SK-N-SH treated with all-trans-retinoic acid at 6 μM for 48 hours (cell line): ENCODE results near the gene MGAT3.

Source experiments
- ATAC-seq: fragments of 200-7000 bp; cut with Tn5 transposase; 3 replicates; pipeline ENCODE4 v1.9.1; 2020; ENCODE audit warnings: mild to moderate bottlenecking, moderate library complexity
- BACH2 ChIP-seq: fragments of 250-450 bp; sonication (Bioruptor Pico); IDR thresholded peaks from 2 replicates; pipeline ENCODE4 v1.9.0; 2021; ENCODE audit warnings: mild to moderate bottlenecking, borderline replicate concordance
- CSDC2 ChIP-seq: fragments of 250-450 bp; sonication (Bioruptor Pico); IDR thresholded peaks from 2 replicates; pipeline ENCODE4 v1.5.0; 2020; ENCODE audit warnings: mild to moderate bottlenecking, moderate library complexity
- CSRNP3 ChIP-seq: fragments of 250-450 bp; sonication (Bioruptor Pico); IDR thresholded peaks from 2 replicates; pipeline ENCODE4 v1.5.1; 2021; ENCODE audit warnings: mild to moderate bottlenecking, moderate library complexity
- ESRRG ChIP-seq: fragments of 250-450 bp; sonication (Bioruptor Pico); IDR thresholded peaks from 2 replicates; pipeline ENCODE4 v1.6.1; 2021; ENCODE audit warnings: mild to moderate bottlenecking
- GLIS3 ChIP-seq: fragments of 250-450 bp; sonication (Bioruptor Pico); IDR thresholded peaks from 2 replicates; pipeline ENCODE4 v1.5.0; 2020; ENCODE audit warnings: mild to moderate bottlenecking, moderate library complexity
- ISL1 ChIP-seq: fragments of 250-450 bp; sonication (Bioruptor Pico); IDR thresholded peaks from 2 replicates; pipeline ENCODE4 v2.1.2; 2022; ENCODE audit warnings: mild to moderate bottlenecking, moderate library complexity
- OSR1 ChIP-seq: fragments of 250-450 bp; sonication (Bioruptor Pico); IDR thresholded peaks from 2 replicates; pipeline ENCODE4 v1.8.0; 2022; ENCODE audit warnings: moderate library complexity, mild to moderate bottlenecking, inconsistent platforms
- PPARA ChIP-seq: fragments of 250-450 bp; sonication (Bioruptor Pico); IDR thresholded peaks from 2 replicates; pipeline ENCODE4 v1.5.0; 2020; ENCODE audit warnings: mild to moderate bottlenecking, borderline replicate concordance
- RARB ChIP-seq: fragments of 250-450 bp; sonication (Bioruptor Pico); IDR thresholded peaks from 2 replicates; pipeline ENCODE4 v1.8.0; 2021; ENCODE audit warnings: mild to moderate bottlenecking, moderate library complexity
- TCF4 ChIP-seq: fragments of 250-450 bp; sonication (Bioruptor Pico); IDR thresholded peaks from 2 replicates; pipeline ENCODE4 v1.8.0; 2021; ENCODE audit warnings: mild to moderate bottlenecking, moderate library complexity, borderline replicate concordance
- TOX ChIP-seq: fragments of 250-450 bp; sonication (Bioruptor Pico); IDR thresholded peaks from 2 replicates; pipeline ENCODE4 v1.8.0; 2021; ENCODE audit warnings: mild to moderate bottlenecking, moderate library complexity, borderline replicate concordance
- ZC3H10 ChIP-seq: fragments of 250-450 bp; sonication (Bioruptor Pico); IDR thresholded peaks from 2 replicates; pipeline ENCODE4 v1.5.1; 2021; ENCODE audit warnings: mild to moderate bottlenecking, moderate library complexity
- ZFP3 ChIP-seq: fragments of 250-450 bp; sonication (Bioruptor Pico); IDR thresholded peaks from 2 replicates; pipeline ENCODE4 v1.5.0; 2020; ENCODE audit warnings: mild to moderate bottlenecking, moderate library complexity
- ZFP30 ChIP-seq: fragments of 450-650 bp; formaldehyde crosslinking; IDR thresholded peaks from 2 replicates; pipeline ENCODE4 v1.5.0; 2022; ENCODE audit warnings: mild to moderate bottlenecking, moderate library complexity
- ZNF70 ChIP-seq: fragments of 450-650 bp; formaldehyde crosslinking; IDR thresholded peaks from 2 replicates; pipeline ENCODE4 v1.5.0; 2020; ENCODE audit warnings: mild to moderate bottlenecking, moderate library complexity
- ZNF8 ChIP-seq: fragments of 450-650 bp; formaldehyde crosslinking; IDR thresholded peaks from 2 replicates; pipeline ENCODE4 v1.5.0; 2020; ENCODE audit warnings: mild to moderate bottlenecking, moderate library complexity
- TF ChIP-seq, protein P1 (sequence below): fragments of 250-450 bp; sonication (Bioruptor Pico); IDR thresholded peaks from 2 replicates; pipeline ENCODE4 v1.8.0; 2021; ENCODE audit warnings: low read depth, mild to moderate bottlenecking, moderate library complexity, borderline replicate concordance
- TF ChIP-seq, protein P2 (sequence below): fragments of 250-450 bp; sonication (Bioruptor Pico); IDR thresholded peaks from 2 replicates; pipeline ENCODE4 v1.5.0; 2020; ENCODE audit warnings: mild to moderate bottlenecking, moderate library complexity
- TF ChIP-seq, protein P3 (sequence below): fragments of 250-450 bp; sonication (Bioruptor Pico); IDR thresholded peaks from 2 replicates; pipeline ENCODE4 v1.8.0; 2020; ENCODE audit warnings: mild to moderate bottlenecking, moderate library complexity, borderline replicate concordance
- TF ChIP-seq, protein P4 (sequence below): fragments of 250-450 bp; sonication (Bioruptor Pico); IDR thresholded peaks from 2 replicates; pipeline ENCODE4 v1.5.1; 2020; ENCODE audit warnings: low read depth, mild to moderate bottlenecking, moderate library complexity

Gene MGAT3

GRCh38 chr22:39482768-39483167 lies 26.0 kb downstream of the MGAT3 start:
- no peak for ATAC-seq
- TF ChIP-seq ZFP30 (CRISPR knock-in tag) (no peak), OSR1 (CRISPR knock-in tag) (no peak)

DNA sequence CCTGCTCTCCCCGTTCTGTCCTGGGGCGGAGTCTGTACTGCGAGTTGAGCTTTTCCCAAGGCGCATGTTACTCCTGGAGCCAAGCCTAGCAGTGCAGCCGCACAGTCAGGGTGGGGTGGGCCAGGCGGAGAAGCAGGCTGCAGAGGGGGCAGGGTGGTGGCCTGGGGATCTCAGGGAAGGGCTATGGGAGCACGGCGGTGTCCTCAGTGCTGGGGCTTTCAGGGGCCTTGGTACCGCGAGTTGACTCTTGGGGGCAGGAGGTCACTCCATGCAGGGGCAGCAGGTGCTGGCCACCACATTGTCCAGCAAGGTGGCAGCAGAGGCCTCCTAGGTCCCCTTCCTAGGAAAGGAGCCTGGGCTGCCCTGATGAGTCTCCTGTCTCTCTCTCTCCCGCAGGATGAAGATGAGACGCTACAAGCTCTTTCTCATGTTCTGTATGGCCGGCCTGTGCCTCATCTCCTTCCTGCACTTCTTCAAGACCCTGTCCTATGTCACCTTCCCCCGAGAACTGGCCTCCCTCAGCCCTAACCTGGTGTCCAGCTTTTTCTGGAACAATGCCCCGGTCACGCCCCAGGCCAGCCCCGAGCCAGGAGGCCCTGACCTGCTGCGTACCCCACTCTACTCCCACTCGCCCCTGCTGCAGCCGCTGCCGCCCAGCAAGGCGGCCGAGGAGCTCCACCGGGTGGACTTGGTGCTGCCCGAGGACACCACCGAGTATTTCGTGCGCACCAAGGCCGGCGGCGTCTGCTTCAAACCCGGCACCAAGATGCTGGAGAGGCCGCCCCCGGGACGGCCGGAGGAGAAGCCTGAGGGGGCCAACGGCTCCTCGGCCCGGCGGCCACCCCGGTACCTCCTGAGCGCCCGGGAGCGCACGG lies 30.4 kb downstream of the MGAT3 start:
- ATAC-seq, result no peak
- TF ChIP-seq, protein P1, sequence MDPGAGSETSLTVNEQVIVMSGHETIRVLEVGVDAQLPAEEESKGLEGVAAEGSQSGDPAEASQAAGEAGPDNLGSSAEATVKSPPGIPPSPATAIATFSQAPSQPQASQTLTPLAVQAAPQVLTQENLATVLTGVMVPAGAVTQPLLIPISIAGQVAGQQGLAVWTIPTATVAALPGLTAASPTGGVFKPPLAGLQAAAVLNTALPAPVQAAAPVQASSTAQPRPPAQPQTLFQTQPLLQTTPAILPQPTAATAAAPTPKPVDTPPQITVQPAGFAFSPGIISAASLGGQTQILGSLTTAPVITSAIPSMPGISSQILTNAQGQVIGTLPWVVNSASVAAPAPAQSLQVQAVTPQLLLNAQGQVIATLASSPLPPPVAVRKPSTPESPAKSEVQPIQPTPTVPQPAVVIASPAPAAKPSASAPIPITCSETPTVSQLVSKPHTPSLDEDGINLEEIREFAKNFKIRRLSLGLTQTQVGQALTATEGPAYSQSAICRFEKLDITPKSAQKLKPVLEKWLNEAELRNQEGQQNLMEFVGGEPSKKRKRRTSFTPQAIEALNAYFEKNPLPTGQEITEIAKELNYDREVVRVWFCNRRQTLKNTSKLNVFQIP (CRISPR knock-in tag), result no peak
- no peak for TF ChIP-seq PPARA
- TF ChIP-seq, protein P2, sequence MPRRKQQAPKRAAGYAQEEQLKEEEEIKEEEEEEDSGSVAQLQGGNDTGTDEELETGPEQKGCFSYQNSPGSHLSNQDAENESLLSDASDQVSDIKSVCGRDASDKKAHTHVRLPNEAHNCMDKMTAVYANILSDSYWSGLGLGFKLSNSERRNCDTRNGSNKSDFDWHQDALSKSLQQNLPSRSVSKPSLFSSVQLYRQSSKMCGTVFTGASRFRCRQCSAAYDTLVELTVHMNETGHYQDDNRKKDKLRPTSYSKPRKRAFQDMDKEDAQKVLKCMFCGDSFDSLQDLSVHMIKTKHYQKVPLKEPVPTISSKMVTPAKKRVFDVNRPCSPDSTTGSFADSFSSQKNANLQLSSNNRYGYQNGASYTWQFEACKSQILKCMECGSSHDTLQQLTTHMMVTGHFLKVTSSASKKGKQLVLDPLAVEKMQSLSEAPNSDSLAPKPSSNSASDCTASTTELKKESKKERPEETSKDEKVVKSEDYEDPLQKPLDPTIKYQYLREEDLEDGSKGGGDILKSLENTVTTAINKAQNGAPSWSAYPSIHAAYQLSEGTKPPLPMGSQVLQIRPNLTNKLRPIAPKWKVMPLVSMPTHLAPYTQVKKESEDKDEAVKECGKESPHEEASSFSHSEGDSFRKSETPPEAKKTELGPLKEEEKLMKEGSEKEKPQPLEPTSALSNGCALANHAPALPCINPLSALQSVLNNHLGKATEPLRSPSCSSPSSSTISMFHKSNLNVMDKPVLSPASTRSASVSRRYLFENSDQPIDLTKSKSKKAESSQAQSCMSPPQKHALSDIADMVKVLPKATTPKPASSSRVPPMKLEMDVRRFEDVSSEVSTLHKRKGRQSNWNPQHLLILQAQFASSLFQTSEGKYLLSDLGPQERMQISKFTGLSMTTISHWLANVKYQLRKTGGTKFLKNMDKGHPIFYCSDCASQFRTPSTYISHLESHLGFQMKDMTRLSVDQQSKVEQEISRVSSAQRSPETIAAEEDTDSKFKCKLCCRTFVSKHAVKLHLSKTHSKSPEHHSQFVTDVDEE (CRISPR knock-in tag), result no peak
- TF ChIP-seq TCF4 (CRISPR knock-in tag), result no peak

DNA sequence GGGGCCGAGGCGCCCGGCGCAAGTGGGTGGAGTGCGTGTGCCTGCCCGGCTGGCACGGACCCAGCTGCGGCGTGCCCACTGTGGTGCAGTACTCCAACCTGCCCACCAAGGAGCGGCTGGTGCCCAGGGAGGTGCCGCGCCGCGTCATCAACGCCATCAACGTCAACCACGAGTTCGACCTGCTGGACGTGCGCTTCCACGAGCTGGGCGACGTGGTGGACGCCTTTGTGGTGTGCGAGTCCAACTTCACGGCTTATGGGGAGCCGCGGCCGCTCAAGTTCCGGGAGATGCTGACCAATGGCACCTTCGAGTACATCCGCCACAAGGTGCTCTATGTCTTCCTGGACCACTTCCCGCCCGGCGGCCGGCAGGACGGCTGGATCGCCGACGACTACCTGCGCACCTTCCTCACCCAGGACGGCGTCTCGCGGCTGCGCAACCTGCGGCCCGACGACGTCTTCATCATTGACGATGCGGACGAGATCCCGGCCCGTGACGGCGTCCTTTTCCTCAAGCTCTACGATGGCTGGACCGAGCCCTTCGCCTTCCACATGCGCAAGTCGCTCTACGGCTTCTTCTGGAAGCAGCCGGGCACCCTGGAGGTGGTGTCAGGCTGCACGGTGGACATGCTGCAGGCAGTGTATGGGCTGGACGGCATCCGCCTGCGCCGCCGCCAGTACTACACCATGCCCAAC lies 31.2 kb downstream of the MGAT3 start:
- TF ChIP-seq, protein P2 (CRISPR knock-in tag), result no peak
- TF ChIP-seq ZFP3 (CRISPR knock-in tag), result no peak
- no peak for TF ChIP-seq CSRNP3
- TF ChIP-seq, protein P3, sequence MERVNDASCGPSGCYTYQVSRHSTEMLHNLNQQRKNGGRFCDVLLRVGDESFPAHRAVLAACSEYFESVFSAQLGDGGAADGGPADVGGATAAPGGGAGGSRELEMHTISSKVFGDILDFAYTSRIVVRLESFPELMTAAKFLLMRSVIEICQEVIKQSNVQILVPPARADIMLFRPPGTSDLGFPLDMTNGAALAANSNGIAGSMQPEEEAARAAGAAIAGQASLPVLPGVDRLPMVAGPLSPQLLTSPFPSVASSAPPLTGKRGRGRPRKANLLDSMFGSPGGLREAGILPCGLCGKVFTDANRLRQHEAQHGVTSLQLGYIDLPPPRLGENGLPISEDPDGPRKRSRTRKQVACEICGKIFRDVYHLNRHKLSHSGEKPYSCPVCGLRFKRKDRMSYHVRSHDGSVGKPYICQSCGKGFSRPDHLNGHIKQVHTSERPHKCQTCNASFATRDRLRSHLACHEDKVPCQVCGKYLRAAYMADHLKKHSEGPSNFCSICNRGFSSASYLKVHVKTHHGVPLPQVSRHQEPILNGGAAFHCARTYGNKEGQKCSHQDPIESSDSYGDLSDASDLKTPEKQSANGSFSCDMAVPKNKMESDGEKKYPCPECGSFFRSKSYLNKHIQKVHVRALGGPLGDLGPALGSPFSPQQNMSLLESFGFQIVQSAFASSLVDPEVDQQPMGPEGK (CRISPR knock-in tag), result no peak
- no peak for TF ChIP-seq ZNF8 (CRISPR knock-in tag)
- TF ChIP-seq BACH2 (CRISPR knock-in tag), result no peak
- no peak for TF ChIP-seq ZNF70
- no peak for TF ChIP-seq GLIS3 (CRISPR knock-in tag)
- no peak for TF ChIP-seq CSDC2
- no peak for TF ChIP-seq ZFP30 (CRISPR knock-in tag)
- TF ChIP-seq ZC3H10, result no peak
- TF ChIP-seq, protein P4, sequence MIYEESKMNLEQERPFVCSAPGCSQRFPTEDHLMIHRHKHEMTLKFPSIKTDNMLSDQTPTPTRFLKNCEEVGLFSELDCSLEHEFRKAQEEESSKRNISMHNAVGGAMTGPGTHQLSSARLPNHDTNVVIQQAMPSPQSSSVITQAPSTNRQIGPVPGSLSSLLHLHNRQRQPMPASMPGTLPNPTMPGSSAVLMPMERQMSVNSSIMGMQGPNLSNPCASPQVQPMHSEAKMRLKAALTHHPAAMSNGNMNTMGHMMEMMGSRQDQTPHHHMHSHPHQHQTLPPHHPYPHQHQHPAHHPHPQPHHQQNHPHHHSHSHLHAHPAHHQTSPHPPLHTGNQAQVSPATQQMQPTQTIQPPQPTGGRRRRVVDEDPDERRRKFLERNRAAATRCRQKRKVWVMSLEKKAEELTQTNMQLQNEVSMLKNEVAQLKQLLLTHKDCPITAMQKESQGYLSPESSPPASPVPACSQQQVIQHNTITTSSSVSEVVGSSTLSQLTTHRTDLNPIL, result no peak
- TF ChIP-seq TOX (CRISPR knock-in tag), result no peak
- no peak for TF ChIP-seq RARB (CRISPR knock-in tag)
- no peak for TF ChIP-seq OSR1 (CRISPR knock-in tag)
- no peak for TF ChIP-seq TCF4 (CRISPR knock-in tag)
- no peak for TF ChIP-seq ESRRG (CRISPR knock-in tag)
- no peak for TF ChIP-seq ISL1 (CRISPR knock-in tag)
- TF ChIP-seq, protein P1 (CRISPR knock-in tag), result no peak
- no peak for ATAC-seq
